ENCODE measurements around the gene NYAP2. TPM values are rescaled to one million over a fixed set of nuclear protein-coding genes. Genes with fewer than 3 reads are reported as not detected.

NYAP2 gene
- total RNA-seq, 1 experiment from 2014 or later = not detected

DNA sequence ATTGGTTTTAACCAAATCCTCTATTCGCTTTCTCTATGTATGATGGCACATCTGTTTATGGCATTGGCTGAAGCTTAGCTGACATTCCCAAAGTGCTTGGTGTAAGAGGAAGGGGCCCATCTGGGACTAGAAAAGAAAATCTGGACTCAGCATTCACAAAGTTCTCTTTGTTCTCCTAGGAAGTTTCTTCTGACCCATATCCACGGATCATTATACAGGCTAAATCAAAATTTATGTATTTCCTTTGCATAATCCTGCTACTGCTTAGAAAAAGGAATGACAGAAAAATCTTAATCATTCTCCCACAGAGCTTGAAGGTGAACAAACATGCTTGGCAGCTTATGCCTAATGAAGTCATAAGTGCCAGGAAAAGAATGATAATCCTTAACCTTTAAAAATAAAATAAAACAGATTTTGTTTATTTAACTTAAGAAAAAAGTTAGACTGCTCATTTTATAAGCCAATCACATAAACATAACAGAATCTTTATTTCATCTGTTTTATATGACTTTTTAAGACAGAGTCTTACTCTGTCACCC lies 88.4 kb downstream of the NYAP2 start:
- ChIA-PET POLR2A (no interaction called here), CTCF (no interaction called here), RAD21 (ENCODE audit: low non-redundant PET in 1 of 2, low total read pairs in 2 of 2, uncharacterized antibody in 2 of 2, unreplicated experiment in 2 of 2) (no interaction called here)
- Histone ChIP-seq H3K4me1 (ENCODE audit: control insufficient read depth in 1 of 2, insufficient read depth in 2 of 2, low read length in 2 of 2) (no peaks in the 10 kb centered on the region), H4K20me1 (ENCODE audit: insufficient read depth) (no peaks in the 10 kb centered on the region), H3K9me3 (ENCODE audit: control insufficient read depth in 1 of 2, insufficient read depth in 1 of 2, low read depth in 1 of 2, low read length in 2 of 2) (no peaks in the 10 kb centered on the region), H3K4me2 (ENCODE audit: low read length) (no peak overlapping the region), H2AFZ (ENCODE audit: low read depth, low read length, poor library complexity, severe bottlenecking) (no peak overlapping the region), H3K9me2 (ENCODE audit: insufficient read depth) (no peaks in the 10 kb centered on the region), H3K36me3 (ENCODE audit: control insufficient read depth in 1 of 2, insufficient read depth in 2 of 2, low read length in 2 of 2) (no peaks in the 10 kb centered on the region), H3K4me3 (replicated peaks in 1 of 2; ENCODE audit: low read depth in 1 of 2, low read length in 2 of 2) (no peak overlapping the region), H3K9ac (ENCODE audit: low read length) (no peak overlapping the region), H3K79me2 (ENCODE audit: insufficient read depth, low read length) (no peaks in the 10 kb centered on the region), H3K27ac (ENCODE audit: low read depth, low read length) (no peak overlapping the region), H3K27me3 (ENCODE audit: insufficient read depth, low read length) (no peaks in the 10 kb centered on the region)
- TF ChIP-seq, protein P1, sequence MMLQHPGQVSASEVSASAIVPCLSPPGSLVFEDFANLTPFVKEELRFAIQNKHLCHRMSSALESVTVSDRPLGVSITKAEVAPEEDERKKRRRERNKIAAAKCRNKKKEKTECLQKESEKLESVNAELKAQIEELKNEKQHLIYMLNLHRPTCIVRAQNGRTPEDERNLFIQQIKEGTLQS (IDR thresholded peaks at IDR 0.05) = no peak
- TF ChIP-seq, protein P2, sequence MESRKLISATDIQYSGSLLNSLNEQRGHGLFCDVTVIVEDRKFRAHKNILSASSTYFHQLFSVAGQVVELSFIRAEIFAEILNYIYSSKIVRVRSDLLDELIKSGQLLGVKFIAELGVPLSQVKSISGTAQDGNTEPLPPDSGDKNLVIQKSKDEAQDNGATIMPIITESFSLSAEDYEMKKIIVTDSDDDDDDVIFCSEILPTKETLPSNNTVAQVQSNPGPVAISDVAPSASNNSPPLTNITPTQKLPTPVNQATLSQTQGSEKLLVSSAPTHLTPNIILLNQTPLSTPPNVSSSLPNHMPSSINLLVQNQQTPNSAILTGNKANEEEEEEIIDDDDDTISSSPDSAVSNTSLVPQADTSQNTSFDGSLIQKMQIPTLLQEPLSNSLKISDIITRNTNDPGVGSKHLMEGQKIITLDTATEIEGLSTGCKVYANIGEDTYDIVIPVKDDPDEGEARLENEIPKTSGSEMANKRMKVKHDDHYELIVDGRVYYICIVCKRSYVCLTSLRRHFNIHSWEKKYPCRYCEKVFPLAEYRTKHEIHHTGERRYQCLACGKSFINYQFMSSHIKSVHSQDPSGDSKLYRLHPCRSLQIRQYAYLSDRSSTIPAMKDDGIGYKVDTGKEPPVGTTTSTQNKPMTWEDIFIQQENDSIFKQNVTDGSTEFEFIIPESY (IDR thresholded peaks at IDR 0.05; ENCODE audit: extremely low read depth, insufficient replicate concordance, low read length) = no peak
- TF ChIP-seq SP1 (IDR thresholded peaks at IDR 0.05; ENCODE audit: low read depth) (no peak), YY1 (IDR thresholded peaks at IDR 0.05; ENCODE audit: extremely low read depth, insufficient replicate concordance, low read depth, low read length) (no peak), POLR2A (IDR thresholded peaks at IDR 0.05; ENCODE audit: borderline replicate concordance, extremely low read depth, insufficient read depth, insufficient read length) (no peak), FOSL1 (IDR thresholded peaks at IDR 0.05; ENCODE audit: low read depth) (no peak), POLR2AphosphoS5 (IDR thresholded peaks at IDR 0.05; ENCODE audit: low read depth, low read length) (no peak), EZH2phosphoT487 (IDR thresholded peaks at IDR 0.05; ENCODE audit: borderline replicate concordance) (no peak), EZH2 (IDR thresholded peaks at IDR 0.05) (no peak)
- TF ChIP-seq, protein P3, sequence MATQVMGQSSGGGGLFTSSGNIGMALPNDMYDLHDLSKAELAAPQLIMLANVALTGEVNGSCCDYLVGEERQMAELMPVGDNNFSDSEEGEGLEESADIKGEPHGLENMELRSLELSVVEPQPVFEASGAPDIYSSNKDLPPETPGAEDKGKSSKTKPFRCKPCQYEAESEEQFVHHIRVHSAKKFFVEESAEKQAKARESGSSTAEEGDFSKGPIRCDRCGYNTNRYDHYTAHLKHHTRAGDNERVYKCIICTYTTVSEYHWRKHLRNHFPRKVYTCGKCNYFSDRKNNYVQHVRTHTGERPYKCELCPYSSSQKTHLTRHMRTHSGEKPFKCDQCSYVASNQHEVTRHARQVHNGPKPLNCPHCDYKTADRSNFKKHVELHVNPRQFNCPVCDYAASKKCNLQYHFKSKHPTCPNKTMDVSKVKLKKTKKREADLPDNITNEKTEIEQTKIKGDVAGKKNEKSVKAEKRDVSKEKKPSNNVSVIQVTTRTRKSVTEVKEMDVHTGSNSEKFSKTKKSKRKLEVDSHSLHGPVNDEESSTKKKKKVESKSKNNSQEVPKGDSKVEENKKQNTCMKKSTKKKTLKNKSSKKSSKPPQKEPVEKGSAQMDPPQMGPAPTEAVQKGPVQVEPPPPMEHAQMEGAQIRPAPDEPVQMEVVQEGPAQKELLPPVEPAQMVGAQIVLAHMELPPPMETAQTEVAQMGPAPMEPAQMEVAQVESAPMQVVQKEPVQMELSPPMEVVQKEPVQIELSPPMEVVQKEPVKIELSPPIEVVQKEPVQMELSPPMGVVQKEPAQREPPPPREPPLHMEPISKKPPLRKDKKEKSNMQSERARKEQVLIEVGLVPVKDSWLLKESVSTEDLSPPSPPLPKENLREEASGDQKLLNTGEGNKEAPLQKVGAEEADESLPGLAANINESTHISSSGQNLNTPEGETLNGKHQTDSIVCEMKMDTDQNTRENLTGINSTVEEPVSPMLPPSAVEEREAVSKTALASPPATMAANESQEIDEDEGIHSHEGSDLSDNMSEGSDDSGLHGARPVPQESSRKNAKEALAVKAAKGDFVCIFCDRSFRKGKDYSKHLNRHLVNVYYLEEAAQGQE (IDR thresholded peaks at IDR 0.05; ENCODE audit: low read depth) = no peak
- TF ChIP-seq, protein P4, sequence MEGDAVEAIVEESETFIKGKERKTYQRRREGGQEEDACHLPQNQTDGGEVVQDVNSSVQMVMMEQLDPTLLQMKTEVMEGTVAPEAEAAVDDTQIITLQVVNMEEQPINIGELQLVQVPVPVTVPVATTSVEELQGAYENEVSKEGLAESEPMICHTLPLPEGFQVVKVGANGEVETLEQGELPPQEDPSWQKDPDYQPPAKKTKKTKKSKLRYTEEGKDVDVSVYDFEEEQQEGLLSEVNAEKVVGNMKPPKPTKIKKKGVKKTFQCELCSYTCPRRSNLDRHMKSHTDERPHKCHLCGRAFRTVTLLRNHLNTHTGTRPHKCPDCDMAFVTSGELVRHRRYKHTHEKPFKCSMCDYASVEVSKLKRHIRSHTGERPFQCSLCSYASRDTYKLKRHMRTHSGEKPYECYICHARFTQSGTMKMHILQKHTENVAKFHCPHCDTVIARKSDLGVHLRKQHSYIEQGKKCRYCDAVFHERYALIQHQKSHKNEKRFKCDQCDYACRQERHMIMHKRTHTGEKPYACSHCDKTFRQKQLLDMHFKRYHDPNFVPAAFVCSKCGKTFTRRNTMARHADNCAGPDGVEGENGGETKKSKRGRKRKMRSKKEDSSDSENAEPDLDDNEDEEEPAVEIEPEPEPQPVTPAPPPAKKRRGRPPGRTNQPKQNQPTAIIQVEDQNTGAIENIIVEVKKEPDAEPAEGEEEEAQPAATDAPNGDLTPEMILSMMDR (IDR thresholded peaks at IDR 0.05 in 2 of 3, conservative IDR thresholded peaks at IDR 0.05 in 1 of 3; ENCODE audit: borderline replicate concordance in 1 of 3, insufficient read depth in 1 of 3, low read depth in 2 of 3, low read length in 2 of 3) = no peak
- intact Hi-C loops (cut with micrococcal nuclease) = no loop called here
- ATAC-seq (no peak), DNase-seq (ENCODE audit: low read depth, low spot score) (no peak)
- no TSS peak for BruUV-seq (replicated peaks)

Data from HCT116 (cell line).